Measurements from ENCODE around the gene PRPF39. TPM values are rescaled to one million over a fixed set of nuclear protein-coding genes. Genes with fewer than 3 reads are reported as not detected.
A peak's percentile ranks its signal among the peaks of the same experiment; 100 is the strongest.

PRPF39 gene
- 31.3 TPM for total RNA-seq
- long read RNA-seq, transcript PRPF39-201 (14 exons, 2,868 nt): major isoform, 9 of 25 reads
- long read RNA-seq, partial matches to known transcripts: 3 of 25 reads
- long read RNA-seq, other reads (novel, unspliced or antisense): 11 of 25 reads

- intact Hi-C loops (cut with DNase I): no loop called here
- Histone ChIP-seq H3K4me3 (peak within 1 kb of the TSS; percentile 75), H3K27me3 (no peaks in the 10 kb centered on the region), H3K27ac (peak within 1 kb of the TSS; percentile 85), H3K36me3 (no peaks in the 10 kb centered on the region), H3K9me3 (no peaks in the 10 kb centered on the region), H3K4me1 (peaks cover 28% of the 10 kb centered on the region)
- DNase-seq (peak; percentile 98), ATAC-seq (peak; percentile 99)
- no peak for TF ChIP-seq CTCF (IDR thresholded peaks at IDR 0.05)
Observed at GRCh38 chr14:45083976-45084722, at the start of gene PRPF39. Gene PRPF39 (plus strand): TSS chr14:45084116. CDS start chr14:45095240, 11,124 bp downstream.

- H3K4me1 ChIP-seq: no peaks in the 10 kb centered on the region
- H3K27me3 ChIP-seq: no peaks in the 10 kb centered on the region
- no peak for ATAC-seq
- no peak overlapping the region for H3K4me3 ChIP-seq
- intact Hi-C loops (cut with DNase I): no loop called here
- DNase-seq: no peak
- H3K27ac ChIP-seq: no peak overlapping the region
- no peak for TF ChIP-seq CTCF (IDR thresholded peaks at IDR 0.05)
- no peaks in the 10 kb centered on the region for H3K9me3 ChIP-seq
- peaks cover 50% of the 10 kb centered on the region for H3K36me3 ChIP-seq
Observed at GRCh38 chr14:45034730-45035129, 49.2 kb upstream of the PRPF39 start.

GRCh38 chr14:45038256-45038655, 45.7 kb upstream of the PRPF39 start:
- Histone ChIP-seq H3K27ac (no peak overlapping the region), H3K9me3 (no peaks in the 10 kb centered on the region), H3K27me3 (no peaks in the 10 kb centered on the region), H3K4me1 (no peaks in the 10 kb centered on the region), H3K4me3 (no peak overlapping the region), H3K36me3 (peaks cover 22% of the 10 kb centered on the region)
- DNase-seq (no peak), ATAC-seq (no peak)
- intact Hi-C loops (cut with DNase I): no loop called here
- no peak for TF ChIP-seq CTCF (IDR thresholded peaks at IDR 0.05)

- H3K4me3 ChIP-seq: no peak overlapping the region
- ATAC-seq: peak; percentile 30
- DNase-seq: no peak
- no peaks in the 10 kb centered on the region for H3K27me3 ChIP-seq
- H3K4me1 ChIP-seq: no peaks in the 10 kb centered on the region
- H3K36me3 ChIP-seq: peaks cover 27% of the 10 kb centered on the region
- no peak for TF ChIP-seq CTCF (IDR thresholded peaks at IDR 0.05)
- H3K9me3 ChIP-seq: no peaks in the 10 kb centered on the region
- no peak overlapping the region for H3K27ac ChIP-seq
- intact Hi-C loops (cut with DNase I): no loop called here
Observed at GRCh38 chr14:45038865-45039264, 45.1 kb upstream of the PRPF39 start.

- Histone ChIP-seq H3K27me3 (no peaks in the 10 kb centered on the region), H3K4me3 (no peak overlapping the region), H3K36me3 (peaks cover 28% of the 10 kb centered on the region), H3K9me3 (no peaks in the 10 kb centered on the region), H3K4me1 (no peaks in the 10 kb centered on the region), H3K27ac (no peak overlapping the region)
- no peak for ATAC-seq
- intact Hi-C loops (cut with DNase I): no loop called here
- TF ChIP-seq CTCF (IDR thresholded peaks at IDR 0.05): no peak
- no peak for DNase-seq
Observed at GRCh38 chr14:45039390-45039789, 44.5 kb upstream of the PRPF39 start.

All from upper lobe of right lung (tissue), 1 donor.